Head of caudate nucleus (tissue), 42 donors: ENCODE measurements around the gene FASTK.

Source experiments
- DNase-seq, 42 donors: peaks; one replicate each; pipeline versions ENCODE4 v3.0.0 to v3.0.0-alpha.2; 2020 to 2021; ENCODE audit warnings: mixed read lengths in 7 of 42
- intact Hi-C: fragments of 100-400 bp; cut with DNase I; formaldehyde crosslinking; loops from one replicate; pipeline ENCODE4 v1.15.0; 2022

FASTK gene

DNA sequence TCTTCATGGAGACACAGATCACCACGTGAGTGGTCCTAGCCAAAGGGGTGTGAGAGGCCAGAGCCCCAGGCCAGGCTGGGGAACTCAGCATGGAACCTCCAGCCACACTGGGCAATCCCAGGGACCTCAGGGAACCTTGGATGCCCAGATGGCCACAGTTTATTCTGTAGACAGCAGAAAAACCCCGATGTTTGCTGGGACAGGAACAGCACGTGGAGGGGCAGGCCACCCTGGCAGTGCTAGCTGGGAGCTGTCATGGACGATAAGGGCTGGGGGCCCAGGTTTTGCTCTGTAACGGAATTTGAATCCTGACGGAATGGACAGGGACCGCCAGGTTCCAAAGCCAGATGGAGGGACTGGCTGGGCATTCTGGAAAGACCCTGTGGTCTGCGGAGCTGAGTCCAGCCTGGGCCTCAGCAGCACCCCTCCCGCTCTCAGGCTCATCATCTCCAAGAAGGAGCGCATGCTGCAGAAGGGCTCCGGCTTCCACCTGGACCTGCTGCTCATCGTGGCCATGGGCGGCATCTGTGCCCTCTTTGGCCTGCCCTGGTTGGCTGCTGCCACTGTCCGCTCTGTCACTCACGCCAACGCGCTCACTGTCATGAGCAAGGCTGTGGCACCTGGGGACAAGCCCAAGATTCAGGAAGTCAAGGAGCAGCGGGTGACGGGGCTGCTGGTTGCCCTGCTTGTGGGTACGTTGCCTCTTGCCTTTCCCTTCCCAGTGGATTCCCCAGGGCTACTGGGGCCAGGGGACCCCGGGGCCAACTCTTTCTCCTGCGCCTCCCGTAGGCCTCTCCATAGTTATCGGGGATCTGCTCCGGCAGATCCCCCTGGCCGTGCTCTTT is 5.6 kb downstream of the FASTK start:
- no peak for DNase-seq
- intact Hi-C loops, result no loop called here

GRCh38 chr7:151073990-151074389 is 6.6 kb downstream of the FASTK start:
- intact Hi-C loops, result no loop called here
- DNase-seq, result no peak

DNA sequence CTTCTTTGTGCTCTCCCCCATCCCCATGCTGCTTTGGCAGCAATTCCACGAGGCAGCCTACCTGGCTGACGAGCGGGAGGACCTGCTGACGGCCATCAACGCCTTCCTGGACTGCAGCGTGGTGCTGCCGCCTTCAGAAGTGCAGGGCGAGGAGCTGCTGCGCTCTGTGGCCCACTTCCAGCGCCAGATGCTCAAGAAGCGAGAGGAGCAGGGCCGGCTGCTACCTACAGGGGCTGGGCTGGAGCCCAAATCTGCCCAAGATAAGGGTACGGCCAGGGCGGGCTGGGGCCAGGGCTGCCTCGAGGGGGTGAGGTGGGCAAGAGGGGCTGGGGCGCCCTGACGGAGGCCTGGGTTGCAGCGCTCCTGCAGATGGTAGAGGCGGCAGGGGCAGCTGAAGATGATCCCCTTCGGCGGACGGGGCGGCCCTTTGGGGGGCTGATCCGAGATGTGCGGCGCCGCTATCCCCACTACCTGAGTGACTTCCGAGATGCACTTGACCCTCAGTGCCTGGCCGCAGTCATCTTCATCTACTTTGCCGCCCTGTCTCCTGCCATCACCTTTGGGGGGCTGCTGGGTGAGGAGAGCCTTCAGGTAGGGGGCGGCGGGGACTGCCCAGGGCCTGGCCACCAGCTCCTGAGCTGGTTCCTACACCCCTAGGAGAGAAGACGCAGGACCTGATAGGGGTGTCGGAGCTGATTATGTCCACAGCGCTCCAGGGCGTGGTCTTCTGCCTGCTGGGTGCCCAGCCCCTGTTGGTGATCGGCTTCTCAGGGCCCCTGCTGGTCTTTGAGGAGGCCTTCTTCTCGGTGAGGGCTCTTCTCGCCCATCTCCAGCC is 9.4 kb downstream of the FASTK start:
- intact Hi-C loops, result no loop called here
- no peak for DNase-seq

GRCh38 chr7:151070574-151070960 is 10.0 kb downstream of the FASTK start:
- intact Hi-C loops, result no loop called here
- no peak for DNase-seq

DNA sequence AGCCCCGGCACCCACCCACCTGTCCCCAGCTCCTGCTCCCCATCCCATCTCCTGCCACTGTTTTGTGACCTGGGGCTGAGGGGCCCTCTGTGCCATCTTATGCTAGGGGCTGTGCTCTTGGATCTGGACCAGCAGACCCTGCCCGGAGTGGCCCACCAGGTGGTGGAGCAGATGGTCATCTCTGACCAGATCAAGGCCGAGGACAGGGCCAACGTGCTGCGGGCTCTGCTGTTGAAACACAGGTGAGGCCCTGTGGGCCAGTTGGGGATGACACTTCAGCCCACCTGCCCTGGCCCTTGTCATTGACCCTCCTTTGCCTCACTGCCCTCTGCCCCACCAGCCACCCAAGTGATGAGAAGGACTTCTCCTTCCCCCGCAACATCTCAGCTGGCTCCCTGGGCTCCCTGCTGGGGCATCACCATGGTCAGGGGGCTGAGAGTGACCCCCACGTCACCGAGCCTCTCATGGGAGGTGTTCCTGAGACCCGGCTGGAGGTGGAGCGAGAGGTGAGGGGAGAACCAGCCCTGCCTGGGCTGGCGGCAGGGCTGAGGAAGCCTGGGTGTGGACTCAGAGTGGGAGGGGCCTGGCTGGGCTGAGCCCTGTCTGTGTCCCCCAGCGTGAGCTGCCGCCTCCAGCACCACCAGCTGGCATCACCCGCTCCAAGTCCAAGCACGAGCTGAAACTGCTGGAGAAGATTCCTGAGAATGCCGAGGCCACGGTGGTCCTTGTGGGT is 10.6 kb downstream of the FASTK start:
- intact Hi-C loops, result no loop called here

GRCh38 chr7:151068069-151068773 is 12.4 kb downstream of the FASTK start:
- intact Hi-C loops, result no loop called here
- no peak for DNase-seq

More for the DNA sequence above, 10.6 kb downstream of the FASTK start:
- DNase-seq, result no peak

- intact Hi-C loops, result no loop called here
- DNase-seq, result no peak
Measured at GRCh38 chr7:151066273-151066974, 14.2 kb downstream of the FASTK start.

DNA sequence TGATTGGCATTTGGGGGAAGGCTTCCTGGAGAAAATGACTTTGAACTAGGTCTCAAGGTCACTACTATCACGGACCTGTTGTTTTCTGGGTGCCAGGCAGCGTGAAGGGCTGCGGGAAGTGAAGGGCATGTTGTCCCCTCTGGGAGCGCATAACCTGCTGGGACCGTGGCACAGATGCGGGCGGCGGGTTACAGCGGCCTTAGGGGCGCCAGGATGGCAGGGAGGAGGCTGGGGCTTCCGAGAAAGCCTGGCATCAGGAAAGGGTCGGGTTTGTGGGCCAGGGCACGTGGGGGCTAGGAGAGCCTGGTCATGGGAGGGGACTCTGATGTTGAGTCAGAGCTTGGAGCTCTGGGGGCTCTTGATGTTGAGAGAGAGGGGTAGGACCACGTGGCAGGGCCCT is 15.1 kb downstream of the FASTK start:
- no peak for DNase-seq
- intact Hi-C loops, result no loop called here

DNA sequence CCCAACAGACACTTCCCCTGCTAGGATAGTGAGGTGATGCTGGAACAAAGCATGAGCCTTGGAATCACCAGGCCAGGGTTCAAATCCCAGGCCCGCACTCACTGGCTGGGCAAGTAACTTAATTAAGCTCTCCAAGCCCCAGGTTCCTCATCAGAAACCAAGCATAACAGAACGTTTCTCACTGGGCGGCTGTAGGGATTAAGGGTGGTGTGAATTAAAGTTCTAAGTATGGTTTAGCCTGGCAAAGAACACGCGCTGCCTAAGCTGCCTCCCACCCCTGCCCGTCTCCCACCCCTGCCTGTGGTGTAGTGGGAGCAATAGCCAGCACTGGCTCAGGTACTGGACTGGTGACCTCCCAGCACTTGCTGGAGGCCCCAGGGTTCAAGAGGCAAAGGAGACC is 15.6 kb downstream of the FASTK start:
- intact Hi-C loops, result no loop called here
- no peak for DNase-seq

DNA sequence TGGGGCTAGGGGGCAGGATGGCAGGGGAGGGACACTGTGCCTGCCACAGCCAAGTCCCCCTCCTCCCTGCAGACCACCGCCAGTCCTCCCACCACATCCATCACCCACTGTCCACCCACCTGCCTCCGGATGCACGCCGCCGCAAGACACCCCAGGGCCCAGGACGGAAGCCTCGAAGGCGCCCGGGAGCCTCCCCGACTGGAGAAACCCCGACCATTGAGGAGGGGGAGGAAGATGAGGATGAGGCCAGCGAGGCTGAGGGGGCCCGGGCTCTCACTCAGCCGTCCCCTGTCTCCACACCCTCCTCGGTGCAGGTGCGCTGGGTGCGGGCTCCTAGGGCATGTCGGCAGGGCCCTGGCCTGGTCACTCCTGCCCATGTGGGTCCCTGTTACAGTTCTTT is 16.2 kb downstream of the FASTK start:
- DNase-seq, result no peak
- intact Hi-C loops, result no loop called here

DNA sequence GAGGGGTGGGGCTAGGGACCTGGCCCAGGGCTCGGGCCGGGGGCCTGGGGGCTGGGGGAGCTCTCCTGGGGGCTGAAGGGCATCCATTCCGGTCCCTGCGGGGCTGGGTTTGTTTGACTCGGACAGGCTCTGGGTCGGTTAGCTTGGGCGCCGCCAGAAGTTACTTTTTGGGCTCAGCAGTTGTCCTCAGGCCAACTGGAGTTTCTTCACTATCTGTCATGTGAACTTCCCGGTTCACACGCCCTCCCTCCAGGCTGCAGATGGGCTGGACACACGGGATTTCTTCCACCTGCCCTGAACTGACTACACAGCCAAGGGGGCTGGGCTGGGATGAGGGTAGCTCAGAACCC is 17.4 kb downstream of the FASTK start:
- intact Hi-C loops, result no loop called here
- no peak for DNase-seq

DNA sequence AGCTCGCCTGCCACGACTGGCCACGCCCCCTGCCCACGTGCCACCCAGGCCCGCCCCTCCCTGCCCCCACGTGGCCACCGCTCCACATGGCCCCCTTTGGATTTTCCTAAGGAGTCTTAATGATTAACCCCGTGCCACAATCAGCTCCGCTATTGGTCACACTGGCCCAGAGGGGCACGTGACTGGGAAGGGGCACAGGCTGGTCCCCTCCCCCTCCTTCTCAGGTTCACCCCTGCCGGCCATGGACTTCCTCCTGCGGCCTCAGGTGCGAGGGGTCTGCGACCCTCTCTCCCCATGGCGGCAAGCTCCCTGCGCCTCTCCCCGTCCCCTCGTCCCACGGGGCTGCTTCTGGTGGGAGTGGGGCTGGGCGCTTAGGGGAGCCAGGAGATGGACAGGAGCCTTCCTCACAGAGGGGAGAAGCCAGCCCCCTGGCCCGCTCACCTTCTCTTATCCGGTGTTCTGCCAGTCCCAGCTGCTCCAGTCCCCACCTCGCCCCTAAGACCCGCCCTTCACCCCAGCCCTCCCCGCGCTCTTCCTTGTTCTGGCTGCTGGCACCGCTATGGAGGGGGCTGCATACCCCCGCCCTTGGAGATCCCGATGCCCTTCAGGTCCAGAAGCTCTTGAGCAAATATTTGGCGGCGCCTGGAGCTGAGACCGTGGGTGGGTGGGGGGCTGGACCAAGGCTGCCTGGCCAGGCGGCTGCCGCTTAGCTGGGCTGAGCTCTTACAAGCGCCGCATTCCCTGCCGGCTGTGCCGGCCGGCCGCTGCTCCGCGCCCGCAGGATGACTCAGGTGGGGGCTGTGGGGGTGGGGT is 18.0 kb downstream of the FASTK start:
- intact Hi-C loops, result no loop called here
- no peak for DNase-seq

DNA sequence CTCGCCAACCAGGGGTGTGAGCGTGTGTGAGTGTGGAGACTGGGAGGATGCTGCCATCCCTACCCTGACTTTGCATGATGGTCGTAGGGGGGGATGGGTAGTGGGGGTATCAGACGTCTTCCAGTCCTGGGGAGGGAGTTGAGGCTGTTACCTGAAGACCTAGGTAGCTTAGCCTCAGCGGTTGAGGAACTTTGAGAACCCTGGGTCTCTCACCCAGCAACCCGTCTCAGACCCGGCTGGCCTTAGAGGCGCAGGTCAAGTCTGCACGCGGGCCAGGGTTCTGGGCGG is 18.6 kb downstream of the FASTK start:
- no peak for DNase-seq

DNA sequence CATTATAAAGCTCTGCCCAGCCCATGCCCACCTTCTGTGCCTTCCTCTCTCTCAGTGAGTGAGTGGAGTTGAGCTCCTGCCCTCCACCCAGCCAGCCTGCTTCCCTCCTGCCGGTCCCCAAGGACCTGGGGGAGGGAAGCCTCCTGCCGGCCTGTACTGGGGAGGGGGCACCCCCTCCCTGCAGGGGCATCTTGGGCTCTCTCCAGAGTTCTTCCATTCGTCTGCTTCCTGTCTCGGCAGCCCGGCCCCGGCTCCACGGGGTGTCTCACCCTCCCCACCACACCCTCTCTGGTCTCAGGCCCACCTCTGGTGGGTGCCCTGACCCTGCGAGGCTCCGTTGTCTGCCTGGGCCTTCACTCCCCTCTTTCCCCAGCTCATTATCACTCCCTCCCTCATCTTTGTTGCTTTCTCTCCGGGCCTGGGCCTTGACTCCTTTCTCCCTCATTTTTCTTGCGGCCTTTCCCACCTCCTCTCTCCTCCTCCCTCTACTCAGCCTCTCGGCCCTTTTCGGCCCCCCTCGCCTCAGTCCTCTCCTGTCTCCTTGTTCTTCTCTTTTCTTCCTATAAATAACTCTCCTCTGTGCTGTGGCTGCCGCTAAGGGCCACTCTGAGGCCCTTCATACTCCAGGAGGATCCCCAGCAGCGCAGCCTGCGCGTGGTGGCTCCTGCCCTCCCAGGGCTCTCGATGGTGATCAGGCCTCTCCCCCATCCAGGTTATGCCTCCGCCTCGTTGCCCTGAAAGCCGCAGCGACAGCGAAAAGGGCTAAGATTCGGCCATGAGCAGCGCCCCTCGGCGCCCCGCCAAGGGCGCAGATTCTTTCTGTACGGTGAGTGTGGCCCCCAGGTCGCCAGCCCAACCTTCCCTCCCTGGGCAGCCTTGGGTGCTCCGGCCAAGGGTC is 19.1 kb downstream of the FASTK start:
- DNase-seq, result no peak
- intact Hi-C loops, result no loop called here

More for the DNA sequence above, 18.6 kb downstream of the FASTK start:
- intact Hi-C loops, result no loop called here

GRCh38 chr7:151060416-151061212 is 20.0 kb downstream of the FASTK start:
- DNase-seq, result peak in 30 of 42 donors; percentile 17 to 74 (median 50)
- intact Hi-C loops, result no loop called here

- DNase-seq, result no peak
- intact Hi-C loops, result no loop called here
Measured at GRCh38 chr7:151060113-151060415, 20.5 kb downstream of the FASTK start.
